22Rv1 (cell line): Measurements from ENCODE around the gene GABBR2.

Experiments used
- ZFX ChIP-seq: fragments of 450-650 bp; IDR thresholded peaks from 2 replicates; pipeline ENCODE4 v1.6.1; 2017; ENCODE audit warnings: antibody characterized with exemption, borderline replicate concordance
- TF ChIP-seq, protein P1 (sequence below): fragments of 450-650 bp; IDR thresholded peaks from 2 replicates; pipeline ENCODE4 v1.5.1; 2017; ENCODE audit warnings: mild to moderate bottlenecking

- TF ChIP-seq, protein P1, sequence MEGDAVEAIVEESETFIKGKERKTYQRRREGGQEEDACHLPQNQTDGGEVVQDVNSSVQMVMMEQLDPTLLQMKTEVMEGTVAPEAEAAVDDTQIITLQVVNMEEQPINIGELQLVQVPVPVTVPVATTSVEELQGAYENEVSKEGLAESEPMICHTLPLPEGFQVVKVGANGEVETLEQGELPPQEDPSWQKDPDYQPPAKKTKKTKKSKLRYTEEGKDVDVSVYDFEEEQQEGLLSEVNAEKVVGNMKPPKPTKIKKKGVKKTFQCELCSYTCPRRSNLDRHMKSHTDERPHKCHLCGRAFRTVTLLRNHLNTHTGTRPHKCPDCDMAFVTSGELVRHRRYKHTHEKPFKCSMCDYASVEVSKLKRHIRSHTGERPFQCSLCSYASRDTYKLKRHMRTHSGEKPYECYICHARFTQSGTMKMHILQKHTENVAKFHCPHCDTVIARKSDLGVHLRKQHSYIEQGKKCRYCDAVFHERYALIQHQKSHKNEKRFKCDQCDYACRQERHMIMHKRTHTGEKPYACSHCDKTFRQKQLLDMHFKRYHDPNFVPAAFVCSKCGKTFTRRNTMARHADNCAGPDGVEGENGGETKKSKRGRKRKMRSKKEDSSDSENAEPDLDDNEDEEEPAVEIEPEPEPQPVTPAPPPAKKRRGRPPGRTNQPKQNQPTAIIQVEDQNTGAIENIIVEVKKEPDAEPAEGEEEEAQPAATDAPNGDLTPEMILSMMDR: no peak
- TF ChIP-seq ZFX: no peak
Observed at GRCh38 chr9:98652741-98653140, 56.0 kb downstream of the GABBR2 start.
